ENCODE measurements around the gene DCDC2. TPM values are rescaled to one million over a fixed set of nuclear protein-coding genes. Genes with fewer than 3 reads are reported as not detected.

The DCDC2 gene
- total and polyA plus RNA-seq, 4 donors = 0.51 to 13.0 (median 2.0) TPM

DNA sequence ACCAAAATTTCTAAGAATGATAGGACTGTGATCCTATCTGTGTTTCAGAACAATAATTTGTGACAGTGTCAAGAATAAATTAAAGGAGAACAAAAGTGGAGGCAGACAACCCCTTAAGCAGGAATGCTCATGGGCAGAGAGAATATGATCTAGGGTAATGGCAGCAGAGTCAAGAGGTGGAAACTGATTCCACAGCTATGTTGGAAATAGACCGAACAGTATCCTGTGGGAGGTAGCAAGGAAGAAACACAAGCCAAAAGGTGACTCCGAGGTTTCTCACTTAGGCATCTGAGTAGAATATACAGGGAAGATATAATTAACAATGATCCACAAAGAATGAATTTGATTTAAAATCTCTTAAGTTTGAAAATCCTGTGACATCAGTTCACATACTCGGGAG, 131.3 kb downstream of the DCDC2 start:
- no peak overlapping the region for H3K9ac ChIP-seq (ENCODE audit: low read depth in 1 of 2, low read length in 2 of 2)
- H3K9me3 ChIP-seq (ENCODE audit: control insufficient read depth in 4 of 4, low read length in 3 of 4) = no peaks in the 10 kb centered on the region
- DNase-seq (ENCODE audit: low spot score) = no peak
- no peak overlapping the region for H3K27ac ChIP-seq (ENCODE audit: low read depth in 1 of 2, low read length in 2 of 2)
- WGBS = 90% methylated on average over 3 of the region's 3 CpGs
- H3K27me3 ChIP-seq (ENCODE audit: control insufficient read depth in 4 of 4, insufficient read depth in 4 of 4, low read length in 3 of 4) = no peaks in the 10 kb centered on the region
- no peaks in the 10 kb centered on the region for H3K4me1 ChIP-seq (ENCODE audit: control insufficient read depth in 4 of 4, insufficient read depth in 4 of 4, low read length in 3 of 4)
- H3K36me3 ChIP-seq (ENCODE audit: control insufficient read depth in 4 of 4, insufficient read depth in 3 of 4, low read depth in 1 of 4, low read length in 3 of 4) = no peaks in the 10 kb centered on the region
- TF ChIP-seq, protein P1, sequence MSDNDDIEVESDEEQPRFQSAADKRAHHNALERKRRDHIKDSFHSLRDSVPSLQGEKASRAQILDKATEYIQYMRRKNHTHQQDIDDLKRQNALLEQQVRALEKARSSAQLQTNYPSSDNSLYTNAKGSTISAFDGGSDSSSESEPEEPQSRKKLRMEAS (IDR thresholded peaks at IDR 0.05) = no peak
- TF ChIP-seq RAD21 (IDR thresholded peaks at IDR 0.05) = no peak
- no peak for TF ChIP-seq SP1 (IDR thresholded peaks at IDR 0.05)
- TF ChIP-seq, protein P2, sequence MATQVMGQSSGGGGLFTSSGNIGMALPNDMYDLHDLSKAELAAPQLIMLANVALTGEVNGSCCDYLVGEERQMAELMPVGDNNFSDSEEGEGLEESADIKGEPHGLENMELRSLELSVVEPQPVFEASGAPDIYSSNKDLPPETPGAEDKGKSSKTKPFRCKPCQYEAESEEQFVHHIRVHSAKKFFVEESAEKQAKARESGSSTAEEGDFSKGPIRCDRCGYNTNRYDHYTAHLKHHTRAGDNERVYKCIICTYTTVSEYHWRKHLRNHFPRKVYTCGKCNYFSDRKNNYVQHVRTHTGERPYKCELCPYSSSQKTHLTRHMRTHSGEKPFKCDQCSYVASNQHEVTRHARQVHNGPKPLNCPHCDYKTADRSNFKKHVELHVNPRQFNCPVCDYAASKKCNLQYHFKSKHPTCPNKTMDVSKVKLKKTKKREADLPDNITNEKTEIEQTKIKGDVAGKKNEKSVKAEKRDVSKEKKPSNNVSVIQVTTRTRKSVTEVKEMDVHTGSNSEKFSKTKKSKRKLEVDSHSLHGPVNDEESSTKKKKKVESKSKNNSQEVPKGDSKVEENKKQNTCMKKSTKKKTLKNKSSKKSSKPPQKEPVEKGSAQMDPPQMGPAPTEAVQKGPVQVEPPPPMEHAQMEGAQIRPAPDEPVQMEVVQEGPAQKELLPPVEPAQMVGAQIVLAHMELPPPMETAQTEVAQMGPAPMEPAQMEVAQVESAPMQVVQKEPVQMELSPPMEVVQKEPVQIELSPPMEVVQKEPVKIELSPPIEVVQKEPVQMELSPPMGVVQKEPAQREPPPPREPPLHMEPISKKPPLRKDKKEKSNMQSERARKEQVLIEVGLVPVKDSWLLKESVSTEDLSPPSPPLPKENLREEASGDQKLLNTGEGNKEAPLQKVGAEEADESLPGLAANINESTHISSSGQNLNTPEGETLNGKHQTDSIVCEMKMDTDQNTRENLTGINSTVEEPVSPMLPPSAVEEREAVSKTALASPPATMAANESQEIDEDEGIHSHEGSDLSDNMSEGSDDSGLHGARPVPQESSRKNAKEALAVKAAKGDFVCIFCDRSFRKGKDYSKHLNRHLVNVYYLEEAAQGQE (IDR thresholded peaks at IDR 0.05) = no peak
- TF ChIP-seq GABPA (IDR thresholded peaks at IDR 0.05 in 1 of 2, conservative IDR thresholded peaks at IDR 0.05 in 1 of 2) = no peak
- no peak overlapping the region for H3K4me3 ChIP-seq (ENCODE audit: low read depth in 1 of 3, low read length in 3 of 3)

DNA sequence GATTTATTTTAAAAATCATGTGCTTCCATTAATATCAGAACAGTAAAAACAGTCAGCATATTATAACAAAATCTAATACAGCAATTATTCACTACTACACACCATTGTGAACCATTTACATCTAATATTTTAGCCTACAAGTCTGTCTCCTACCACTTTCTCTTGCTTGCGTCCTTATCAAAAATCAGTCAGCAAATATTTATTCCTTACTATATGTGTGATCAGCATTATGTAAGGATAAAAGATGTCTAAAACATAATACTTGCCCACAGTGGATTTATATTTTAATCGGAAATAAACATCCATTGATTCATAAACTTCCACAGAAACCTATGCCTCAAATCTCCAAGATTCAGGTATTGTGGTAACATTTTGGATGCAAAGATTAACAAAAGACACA, 132.0 kb downstream of the DCDC2 start:
- Histone ChIP-seq H3K9ac (ENCODE audit: low read depth in 1 of 2, low read length in 2 of 2) (no peak overlapping the region), H3K9me3 (ENCODE audit: control insufficient read depth in 4 of 4, low read length in 3 of 4) (no peaks in the 10 kb centered on the region), H3K27ac (ENCODE audit: low read depth in 1 of 2, low read length in 2 of 2) (no peak overlapping the region), H3K36me3 (ENCODE audit: control insufficient read depth in 4 of 4, insufficient read depth in 3 of 4, low read depth in 1 of 4, low read length in 3 of 4) (no peaks in the 10 kb centered on the region), H3K27me3 (ENCODE audit: control insufficient read depth in 4 of 4, insufficient read depth in 4 of 4, low read length in 3 of 4) (no peaks in the 10 kb centered on the region), H3K4me3 (ENCODE audit: low read depth in 1 of 3, low read length in 3 of 3) (no peak overlapping the region), H3K4me1 (ENCODE audit: control insufficient read depth in 4 of 4, insufficient read depth in 4 of 4, low read length in 3 of 4) (no peaks in the 10 kb centered on the region)
- WGBS = 87% methylated on average over 2 of the region's 2 CpGs
- TF ChIP-seq, protein P3, sequence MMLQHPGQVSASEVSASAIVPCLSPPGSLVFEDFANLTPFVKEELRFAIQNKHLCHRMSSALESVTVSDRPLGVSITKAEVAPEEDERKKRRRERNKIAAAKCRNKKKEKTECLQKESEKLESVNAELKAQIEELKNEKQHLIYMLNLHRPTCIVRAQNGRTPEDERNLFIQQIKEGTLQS (IDR thresholded peaks at IDR 0.05) = no peak
- no peak for TF ChIP-seq EGR1 (IDR thresholded peaks at IDR 0.05; ENCODE audit: low read depth in 2 of 2)
- TF ChIP-seq, protein P1 (IDR thresholded peaks at IDR 0.05) = no peak
- TF ChIP-seq, protein P4, sequence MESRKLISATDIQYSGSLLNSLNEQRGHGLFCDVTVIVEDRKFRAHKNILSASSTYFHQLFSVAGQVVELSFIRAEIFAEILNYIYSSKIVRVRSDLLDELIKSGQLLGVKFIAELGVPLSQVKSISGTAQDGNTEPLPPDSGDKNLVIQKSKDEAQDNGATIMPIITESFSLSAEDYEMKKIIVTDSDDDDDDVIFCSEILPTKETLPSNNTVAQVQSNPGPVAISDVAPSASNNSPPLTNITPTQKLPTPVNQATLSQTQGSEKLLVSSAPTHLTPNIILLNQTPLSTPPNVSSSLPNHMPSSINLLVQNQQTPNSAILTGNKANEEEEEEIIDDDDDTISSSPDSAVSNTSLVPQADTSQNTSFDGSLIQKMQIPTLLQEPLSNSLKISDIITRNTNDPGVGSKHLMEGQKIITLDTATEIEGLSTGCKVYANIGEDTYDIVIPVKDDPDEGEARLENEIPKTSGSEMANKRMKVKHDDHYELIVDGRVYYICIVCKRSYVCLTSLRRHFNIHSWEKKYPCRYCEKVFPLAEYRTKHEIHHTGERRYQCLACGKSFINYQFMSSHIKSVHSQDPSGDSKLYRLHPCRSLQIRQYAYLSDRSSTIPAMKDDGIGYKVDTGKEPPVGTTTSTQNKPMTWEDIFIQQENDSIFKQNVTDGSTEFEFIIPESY (IDR thresholded peaks at IDR 0.05) = no peak
- TF ChIP-seq, protein P5, sequence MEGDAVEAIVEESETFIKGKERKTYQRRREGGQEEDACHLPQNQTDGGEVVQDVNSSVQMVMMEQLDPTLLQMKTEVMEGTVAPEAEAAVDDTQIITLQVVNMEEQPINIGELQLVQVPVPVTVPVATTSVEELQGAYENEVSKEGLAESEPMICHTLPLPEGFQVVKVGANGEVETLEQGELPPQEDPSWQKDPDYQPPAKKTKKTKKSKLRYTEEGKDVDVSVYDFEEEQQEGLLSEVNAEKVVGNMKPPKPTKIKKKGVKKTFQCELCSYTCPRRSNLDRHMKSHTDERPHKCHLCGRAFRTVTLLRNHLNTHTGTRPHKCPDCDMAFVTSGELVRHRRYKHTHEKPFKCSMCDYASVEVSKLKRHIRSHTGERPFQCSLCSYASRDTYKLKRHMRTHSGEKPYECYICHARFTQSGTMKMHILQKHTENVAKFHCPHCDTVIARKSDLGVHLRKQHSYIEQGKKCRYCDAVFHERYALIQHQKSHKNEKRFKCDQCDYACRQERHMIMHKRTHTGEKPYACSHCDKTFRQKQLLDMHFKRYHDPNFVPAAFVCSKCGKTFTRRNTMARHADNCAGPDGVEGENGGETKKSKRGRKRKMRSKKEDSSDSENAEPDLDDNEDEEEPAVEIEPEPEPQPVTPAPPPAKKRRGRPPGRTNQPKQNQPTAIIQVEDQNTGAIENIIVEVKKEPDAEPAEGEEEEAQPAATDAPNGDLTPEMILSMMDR (IDR thresholded peaks at IDR 0.05; ENCODE audit: low read depth, low read length, missing input control) = no peak
- no peak for TF ChIP-seq NR2F2 (IDR thresholded peaks at IDR 0.05)
- no peak for TF ChIP-seq FOXA1 (IDR thresholded peaks at IDR 0.05)
- TF ChIP-seq HNF4A (conservative IDR thresholded peaks at IDR 0.05) = no peak
- TF ChIP-seq, protein P2 (IDR thresholded peaks at IDR 0.05) = no peak
- TF ChIP-seq HNF4G (IDR thresholded peaks at IDR 0.05) = no peak
- no peak for TF ChIP-seq SP1 (IDR thresholded peaks at IDR 0.05)
- no peak for TF ChIP-seq RAD21 (IDR thresholded peaks at IDR 0.05)
- TF ChIP-seq TAF1 (conservative IDR thresholded peaks at IDR 0.05) = no peak
- TF ChIP-seq FOXA2 (IDR thresholded peaks at IDR 0.05) = no peak
- TF ChIP-seq RXRA (IDR thresholded peaks at IDR 0.05) = no peak
- no peak for TF ChIP-seq YY1 (IDR thresholded peaks at IDR 0.05)
- no peak for TF ChIP-seq GABPA (IDR thresholded peaks at IDR 0.05 in 1 of 2, conservative IDR thresholded peaks at IDR 0.05 in 1 of 2)
- no peak for TF ChIP-seq JUND (IDR thresholded peaks at IDR 0.05)
- no peak for DNase-seq (ENCODE audit: low spot score)

Measured in liver (tissue), 9 donors.